HG03565 (cell line): ENCODE data around the gene PTPRM.

Source experiments
- ATAC-seq: cut with Tn5 transposase; IDR thresholded peaks from one replicate; pipeline ENCODE4 v1.9.1; 2021; ENCODE audit warnings: mild to moderate bottlenecking, moderate library complexity; ENCODE audit not compliant: unreplicated experiment

Gene PTPRM

GRCh38 chr18:8257851-8258434 is 690.8 kb downstream of the PTPRM start:
- ATAC-seq = no peak

GRCh38 chr18:8260319-8260718 is 693.2 kb downstream of the PTPRM start:
- no peak for ATAC-seq

- no peak for ATAC-seq
Observed at GRCh38 chr18:8260827-8261226, 693.7 kb downstream of the PTPRM start.

- ATAC-seq = no peak
Observed at GRCh38 chr18:8261651-8262091, 694.6 kb downstream of the PTPRM start.

- ATAC-seq = no peak
Observed at GRCh38 chr18:8262221-8262620, 695.1 kb downstream of the PTPRM start.

GRCh38 chr18:8264116-8264515 is 697.0 kb downstream of the PTPRM start:
- no peak for ATAC-seq

- no peak for ATAC-seq
Observed at GRCh38 chr18:8264861-8265411, 697.8 kb downstream of the PTPRM start.

- ATAC-seq = no peak
Observed at GRCh38 chr18:8272254-8272653, 705.1 kb downstream of the PTPRM start.

- no peak for ATAC-seq
Observed at GRCh38 chr18:8274370-8274769, 707.3 kb downstream of the PTPRM start.

GRCh38 chr18:8276406-8276805 is 709.3 kb downstream of the PTPRM start:
- ATAC-seq = no peak

GRCh38 chr18:8277270-8277669 is 710.2 kb downstream of the PTPRM start:
- ATAC-seq = no peak

GRCh38 chr18:8279346-8279745 is 712.2 kb downstream of the PTPRM start:
- ATAC-seq = no peak

GRCh38 chr18:8279781-8280330 is 712.7 kb downstream of the PTPRM start:
- no peak for ATAC-seq

GRCh38 chr18:8283891-8284585 is 716.9 kb downstream of the PTPRM start:
- no peak for ATAC-seq

GRCh38 chr18:8286303-8286702 is 719.2 kb downstream of the PTPRM start:
- ATAC-seq = no peak

GRCh38 chr18:8287196-8287885 is 720.2 kb downstream of the PTPRM start:
- no peak for ATAC-seq

- ATAC-seq = no peak
Observed at GRCh38 chr18:8288472-8289195, 721.5 kb downstream of the PTPRM start.

GRCh38 chr18:8290435-8290834 is 723.3 kb downstream of the PTPRM start:
- no peak for ATAC-seq

GRCh38 chr18:8290913-8291312 is 723.8 kb downstream of the PTPRM start:
- no peak for ATAC-seq

- ATAC-seq = no peak
Observed at GRCh38 chr18:8293184-8293583, 726.1 kb downstream of the PTPRM start.
